GM12878 (cell line): ENCODE measurements around the gene GSE1. TPM values are rescaled to one million over a fixed set of nuclear protein-coding genes. Genes with fewer than 3 reads are reported as not detected.

Experiments used
- ATAC-seq: fragments of 200-7000 bp; cut with Tn5 transposase; 3 replicates; pipeline ENCODE4 v1.9.1; 2020; ENCODE audit warnings: mild to moderate bottlenecking, moderate library complexity
- BruUV-seq: library from RNA; stranded (reverse); fragments of 400-500 nt; replicated peaks from 2 replicates; lab custom pipeline; 2021; lab: Mats Ljungman, UMichigan
- CTCF ChIA-PET: fragments of 300-600 bp; sonication (Branson Sonifier 250); formaldehyde crosslinking; extraction: SDS; loops from one replicate; lab custom pipeline; 2021; ENCODE audit warnings: inconsistent platforms; lab: Yijun Ruan, JAX
- POLR2A ChIA-PET: fragments of 350-600 bp; formaldehyde crosslinking; extraction: SDS; loops from one replicate; lab custom pipeline; 2021; ENCODE audit warnings: inconsistent platforms; lab: Charles Lee
- RAD21 ChIA-PET: fragments of 300-600 bp; sonication (Branson Sonifier 250); formaldehyde crosslinking; loops from one replicate; lab custom pipeline; 2023; ENCODE audit warnings: antibody characterized with exemption; ENCODE audit not compliant: unreplicated experiment; lab: Charles Lee
- SMC1A ChIA-PET: fragments of 300-600 bp; sonication (Branson Sonifier 250); formaldehyde crosslinking; loops from one replicate; lab custom pipeline; 2023; ENCODE audit not compliant: unreplicated experiment, uncharacterized antibody; lab: Charles Lee
- DNase-seq: peaks from one replicate; pipeline ENCODE4 v3.0.0-alpha.2; 2011; ENCODE audit warnings: low read depth, low spot score
- FAIRE-seq: peaks from 3 replicates; lab custom pipeline; 2011; peaks lifted over from hg19 to GRCh38; lab: Jason Lieb, UNC
- H2AFZ ChIP-seq: 2 replicates; pipeline ENCODE4 v1.6.0; 2011; ENCODE audit warnings: low read depth, low read length, control low read depth; ENCODE audit not compliant: control insufficient read depth
- H3K27ac ChIP-seq: 2 replicates; pipeline ENCODE4 v1.5.1; 2011; ENCODE audit warnings: control low read depth; ENCODE audit not compliant: control insufficient read depth, insufficient read depth
- H3K27me3 ChIP-seq, 2 experiments: replicated peaks in 1 of 2; 2 replicates each; pipeline versions ENCODE4 v1.6.0 to v1.6.1; 2011; ENCODE audit warnings: low read length in 1 of 2; ENCODE audit not compliant: control insufficient read depth in 2 of 2, insufficient read depth in 2 of 2
- H3K36me3 ChIP-seq, 2 experiments: 2 replicates each; pipeline ENCODE4 v1.5.1; 2011; ENCODE audit warnings: low read length in 1 of 2; ENCODE audit not compliant: control insufficient read depth in 2 of 2, insufficient read depth in 2 of 2
- H3K4me1 ChIP-seq: 2 replicates; pipeline ENCODE4 v1.6.1; 2011; ENCODE audit warnings: mild to moderate bottlenecking, low read length, moderate library complexity, mixed read lengths; ENCODE audit not compliant: control insufficient read depth, insufficient read depth
- H3K4me2 ChIP-seq: 2 replicates; pipeline ENCODE4 v1.6.0; 2011; ENCODE audit warnings: control low read depth; ENCODE audit not compliant: control insufficient read depth, insufficient read depth
- H3K4me3 ChIP-seq: fragments of 200-600 bp; sonication (generic); 2 replicates; pipeline ENCODE4 v1.5.1; 2016
- H3K79me2 ChIP-seq: 2 replicates; pipeline ENCODE4 v1.6.0; 2011; ENCODE audit warnings: low read length; ENCODE audit not compliant: control insufficient read depth, insufficient read depth
- H3K9ac ChIP-seq: 2 replicates; pipeline ENCODE4 v1.8.0; 2011; ENCODE audit warnings: low read length, control low read depth, mixed read lengths; ENCODE audit not compliant: control insufficient read depth, insufficient read depth
- H3K9me3 ChIP-seq: replicated peaks from 3 replicates; pipeline ENCODE4 v1.5.1; 2011; ENCODE audit warnings: mild to moderate bottlenecking, low read length; ENCODE audit not compliant: control insufficient read depth, insufficient read depth
- H4K20me1 ChIP-seq: 2 replicates; pipeline ENCODE4 v1.6.0; 2011; ENCODE audit not compliant: control insufficient read depth, insufficient read depth
- HDAC6 ChIP-seq: fragments of 200-600 bp; sonication (generic); IDR thresholded peaks from one replicate; pipeline ENCODE4 v1.8.0; 2017; ENCODE audit warnings: antibody characterized with exemption; ENCODE audit not compliant: unreplicated experiment
- IKZF2 ChIP-seq, 2 experiments: fragments of 450-650 bp; IDR thresholded peaks; 2 replicates each; pipeline ENCODE4 v1.6.1; 2017; ENCODE audit warnings: mild to moderate bottlenecking in 2 of 2, moderate library complexity in 2 of 2
- IRF4 ChIP-seq: IDR thresholded peaks from 2 replicates; pipeline ENCODE4 v1.6.1; 2011; ENCODE audit warnings: low read depth, low read length
- JUNB ChIP-seq: IDR thresholded peaks from 2 replicates; pipeline ENCODE4 v1.6.1; 2016; ENCODE audit warnings: antibody characterized with exemption, mild to moderate bottlenecking
- MEF2B ChIP-seq: fragments of 450-650 bp; IDR thresholded peaks from 2 replicates; pipeline ENCODE4 v1.6.1; 2018; ENCODE audit warnings: mild to moderate bottlenecking, moderate library complexity; ENCODE audit not compliant: partially characterized antibody, poor library complexity, severe bottlenecking
- MTA2 ChIP-seq: fragments of 450-650 bp; IDR thresholded peaks from 2 replicates; pipeline ENCODE4 v1.6.1; 2016; ENCODE audit warnings: low read depth, mild to moderate bottlenecking, moderate library complexity
- NR2F1 ChIP-seq: fragments of 450-650 bp; conservative IDR thresholded peaks from 2 replicates; pipeline ENCODE4 v1.6.1; 2017; ENCODE audit warnings: mild to moderate bottlenecking
- RB1 ChIP-seq: fragments of 450-650 bp; formaldehyde crosslinking; IDR thresholded peaks from 2 replicates; pipeline ENCODE4 v1.6.1; 2017; ENCODE audit warnings: mild to moderate bottlenecking, borderline replicate concordance
- RUNX3 ChIP-seq: IDR thresholded peaks from 2 replicates; pipeline ENCODE4 v1.6.1; 2012; ENCODE audit warnings: low read length, inconsistent platforms
- SPI1 ChIP-seq: IDR thresholded peaks from 2 replicates; pipeline ENCODE4 v1.6.1; 2011; ENCODE audit warnings: low read depth, mild to moderate bottlenecking, low read length, moderate library complexity, borderline replicate concordance; ENCODE audit not compliant: insufficient read depth
- SREBF2 ChIP-seq: IDR thresholded peaks from 2 replicates; pipeline ENCODE4 v1.6.1; 2012; ENCODE audit warnings: mild to moderate bottlenecking, low read length
- ZNF622 ChIP-seq: fragments of 450-650 bp; IDR thresholded peaks from 2 replicates; pipeline ENCODE4 v1.6.1; 2017; ENCODE audit warnings: mild to moderate bottlenecking, inconsistent platforms
- WGBS: methylation state at CpG from one replicate; pipeline ENCODE4 v1.1.6; 2016; ENCODE audit warnings: low lambda C conversion rate; ENCODE audit not compliant: insufficient replicate concordance, insufficient coverage; ENCODE audit errors: missing lambda C conversion rate; 5-methylcytosine and 5-hydroxymethylcytosine counted together
- in situ Hi-C: fragments of 300-500 bp; cut with MboI; formaldehyde crosslinking; loops from 9 replicates; pipeline ENCODE4 v1.14.3; 2018; ENCODE audit warnings: mixed read lengths
- intact Hi-C: fragments of 100-400 bp; cut with micrococcal nuclease; formaldehyde crosslinking; loops from one replicate; pipeline ENCODE4 v1.14.2; 2022; ENCODE audit not compliant: unreplicated experiment
- polyA plus RNA-seq, 11 experiments: library from polyadenylated mRNA; depleted of rRNA in 4 of 11; unstranded in 6 of 11; stranded (reverse) in 5 of 11; fragments of >200 nt; fragmentation: Nextera tagmentation in 4 of 11; fragmentation: Illumina TruSeq in 1 of 11; extraction: Ambion mirVana in 4 of 11; extraction: Trizol in 1 of 11; gene quantifications; 1 replicate in 1 of 11; 2 replicates in 10 of 11; pipeline versions ENCODE4 v1.2.1 to v1.2.3, GENCODE V29; 2011 to 2016; ENCODE audit warnings: inconsistent platforms in 2 of 11, missing spikeins in 2 of 11, low read depth in 1 of 11
- total RNA-seq, 4 experiments: library from RNA; depleted of rRNA in 3 of 4; stranded (reverse); fragments of >200 nt in 3 of 4; fragmentation: Illumina TruSeq in 1 of 4; extraction: Trizol in 1 of 4; gene quantifications; 2 replicates each; pipeline versions ENCODE4 v1.2.1 to v1.2.3, GENCODE V29; 2013 to 2021
- TF ChIP-seq, protein P1 (sequence below): fragments of 450-650 bp; IDR thresholded peaks from 2 replicates; pipeline ENCODE4 v1.6.1; 2017; ENCODE audit warnings: low read depth, mild to moderate bottlenecking, moderate library complexity
- TF ChIP-seq, protein P2 (sequence below): IDR thresholded peaks from 2 replicates; pipeline ENCODE4 v1.6.1; 2012; ENCODE audit warnings: low read depth, low read length, improper control_type of control experiment
- TF ChIP-seq, protein P3 (sequence below): fragments of 450-650 bp; IDR thresholded peaks from 2 replicates; pipeline ENCODE4 v1.6.1; 2017; ENCODE audit warnings: mild to moderate bottlenecking, moderate library complexity
- TF ChIP-seq, protein P4 (sequence below), 3 experiments: IDR thresholded peaks in 2 of 3; conservative IDR thresholded peaks in 1 of 3; 2 replicates each; pipeline ENCODE4 v1.5.1; 2011; ENCODE audit warnings: low read depth in 3 of 3, low read length in 3 of 3, mild to moderate bottlenecking in 3 of 3, control low read depth in 2 of 3, moderate library complexity in 2 of 3, inconsistent platforms in 1 of 3, mixed read lengths in 1 of 3; ENCODE audit not compliant: control insufficient read depth in 2 of 3, insufficient read depth in 1 of 3; ENCODE audit errors: extremely low read depth in 1 of 3

The GSE1 gene
- total and polyA plus RNA-seq, 10 of the 15 experiments (the other 5 are each of a cell fraction or from before 2014, with no cell fraction given), result 4.6 to 58.7 (median 18.2) TPM

DNA sequence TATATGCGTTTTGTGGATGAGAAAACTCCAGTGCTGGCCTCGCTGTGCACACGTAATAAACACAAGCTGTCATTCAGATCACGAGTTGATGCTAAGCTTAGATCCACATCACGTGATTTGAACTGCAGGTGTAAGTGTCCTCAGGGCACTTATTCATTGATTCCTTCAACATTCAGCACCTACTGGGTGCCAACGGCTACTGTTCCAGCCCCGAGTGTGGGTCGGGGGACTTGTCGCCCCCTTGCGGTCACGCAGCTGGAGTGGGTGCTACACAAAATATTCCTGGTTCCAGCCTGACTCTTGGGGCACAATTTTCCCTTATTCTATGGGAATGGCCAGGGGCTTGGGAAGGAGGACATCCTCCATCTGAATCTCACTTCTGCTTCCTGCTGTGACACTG, 105.6 kb downstream of the GSE1 start:
- POLR2A ChIA-PET, result interaction anchor here (0.6 kb wide), 1 partner anchor 26 kb away, joined by 4 read pairs; no protein-coding TSS in a partner anchor
- H4K20me1 ChIP-seq, result no peaks in the 10 kb centered on the region
- CTCF ChIA-PET, result interaction anchor here (0.6 to 6.4 kb wide), 19 partner anchors 11 to 604 kb away, joined by 3 to 36 read pairs (median 4); no protein-coding TSS in a partner anchor
- no peak for TF ChIP-seq MEF2B
- TF ChIP-seq, protein P1, sequence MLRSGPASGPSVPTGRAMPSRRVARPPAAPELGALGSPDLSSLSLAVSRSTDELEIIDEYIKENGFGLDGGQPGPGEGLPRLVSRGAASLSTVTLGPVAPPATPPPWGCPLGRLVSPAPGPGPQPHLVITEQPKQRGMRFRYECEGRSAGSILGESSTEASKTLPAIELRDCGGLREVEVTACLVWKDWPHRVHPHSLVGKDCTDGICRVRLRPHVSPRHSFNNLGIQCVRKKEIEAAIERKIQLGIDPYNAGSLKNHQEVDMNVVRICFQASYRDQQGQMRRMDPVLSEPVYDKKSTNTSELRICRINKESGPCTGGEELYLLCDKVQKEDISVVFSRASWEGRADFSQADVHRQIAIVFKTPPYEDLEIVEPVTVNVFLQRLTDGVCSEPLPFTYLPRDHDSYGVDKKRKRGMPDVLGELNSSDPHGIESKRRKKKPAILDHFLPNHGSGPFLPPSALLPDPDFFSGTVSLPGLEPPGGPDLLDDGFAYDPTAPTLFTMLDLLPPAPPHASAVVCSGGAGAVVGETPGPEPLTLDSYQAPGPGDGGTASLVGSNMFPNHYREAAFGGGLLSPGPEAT, result no peak
- TF ChIP-seq SREBF2, result no peak
- no peak for TF ChIP-seq RB1
- peak; percentile 39; the same call in 1 of the 2 replicates for TF ChIP-seq RUNX3
- no peak for TF ChIP-seq IRF4
- TF ChIP-seq, protein P2, sequence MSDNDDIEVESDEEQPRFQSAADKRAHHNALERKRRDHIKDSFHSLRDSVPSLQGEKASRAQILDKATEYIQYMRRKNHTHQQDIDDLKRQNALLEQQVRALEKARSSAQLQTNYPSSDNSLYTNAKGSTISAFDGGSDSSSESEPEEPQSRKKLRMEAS, result no peak
- TF ChIP-seq IKZF2 (IDR thresholded peaks at IDR 0.05), result no peak
- TF ChIP-seq HDAC6, result no peak
- TF ChIP-seq, protein P3, sequence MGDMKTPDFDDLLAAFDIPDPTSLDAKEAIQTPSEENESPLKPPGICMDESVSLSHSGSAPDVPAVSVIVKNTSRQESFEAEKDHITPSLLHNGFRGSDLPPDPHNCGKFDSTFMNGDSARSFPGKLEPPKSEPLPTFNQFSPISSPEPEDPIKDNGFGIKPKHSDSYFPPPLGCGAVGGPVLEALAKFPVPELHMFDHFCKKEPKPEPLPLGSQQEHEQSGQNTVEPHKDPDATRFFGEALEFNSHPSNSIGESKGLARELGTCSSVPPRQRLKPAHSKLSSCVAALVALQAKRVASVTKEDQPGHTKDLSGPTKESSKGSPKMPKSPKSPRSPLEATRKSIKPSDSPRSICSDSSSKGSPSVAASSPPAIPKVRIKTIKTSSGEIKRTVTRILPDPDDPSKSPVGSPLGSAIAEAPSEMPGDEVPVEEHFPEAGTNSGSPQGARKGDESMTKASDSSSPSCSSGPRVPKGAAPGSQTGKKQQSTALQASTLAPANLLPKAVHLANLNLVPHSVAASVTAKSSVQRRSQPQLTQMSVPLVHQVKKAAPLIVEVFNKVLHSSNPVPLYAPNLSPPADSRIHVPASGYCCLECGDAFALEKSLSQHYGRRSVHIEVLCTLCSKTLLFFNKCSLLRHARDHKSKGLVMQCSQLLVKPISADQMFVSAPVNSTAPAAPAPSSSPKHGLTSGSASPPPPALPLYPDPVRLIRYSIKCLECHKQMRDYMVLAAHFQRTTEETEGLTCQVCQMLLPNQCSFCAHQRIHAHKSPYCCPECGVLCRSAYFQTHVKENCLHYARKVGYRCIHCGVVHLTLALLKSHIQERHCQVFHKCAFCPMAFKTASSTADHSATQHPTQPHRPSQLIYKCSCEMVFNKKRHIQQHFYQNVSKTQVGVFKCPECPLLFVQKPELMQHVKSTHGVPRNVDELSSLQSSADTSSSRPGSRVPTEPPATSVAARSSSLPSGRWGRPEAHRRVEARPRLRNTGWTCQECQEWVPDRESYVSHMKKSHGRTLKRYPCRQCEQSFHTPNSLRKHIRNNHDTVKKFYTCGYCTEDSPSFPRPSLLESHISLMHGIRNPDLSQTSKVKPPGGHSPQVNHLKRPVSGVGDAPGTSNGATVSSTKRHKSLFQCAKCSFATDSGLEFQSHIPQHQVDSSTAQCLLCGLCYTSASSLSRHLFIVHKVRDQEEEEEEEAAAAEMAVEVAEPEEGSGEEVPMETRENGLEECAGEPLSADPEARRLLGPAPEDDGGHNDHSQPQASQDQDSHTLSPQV, result no peak
- TF ChIP-seq JUNB, result no peak
- TF ChIP-seq ZNF622, result no peak
- no peak for TF ChIP-seq NR2F1
- TF ChIP-seq, protein P4, sequence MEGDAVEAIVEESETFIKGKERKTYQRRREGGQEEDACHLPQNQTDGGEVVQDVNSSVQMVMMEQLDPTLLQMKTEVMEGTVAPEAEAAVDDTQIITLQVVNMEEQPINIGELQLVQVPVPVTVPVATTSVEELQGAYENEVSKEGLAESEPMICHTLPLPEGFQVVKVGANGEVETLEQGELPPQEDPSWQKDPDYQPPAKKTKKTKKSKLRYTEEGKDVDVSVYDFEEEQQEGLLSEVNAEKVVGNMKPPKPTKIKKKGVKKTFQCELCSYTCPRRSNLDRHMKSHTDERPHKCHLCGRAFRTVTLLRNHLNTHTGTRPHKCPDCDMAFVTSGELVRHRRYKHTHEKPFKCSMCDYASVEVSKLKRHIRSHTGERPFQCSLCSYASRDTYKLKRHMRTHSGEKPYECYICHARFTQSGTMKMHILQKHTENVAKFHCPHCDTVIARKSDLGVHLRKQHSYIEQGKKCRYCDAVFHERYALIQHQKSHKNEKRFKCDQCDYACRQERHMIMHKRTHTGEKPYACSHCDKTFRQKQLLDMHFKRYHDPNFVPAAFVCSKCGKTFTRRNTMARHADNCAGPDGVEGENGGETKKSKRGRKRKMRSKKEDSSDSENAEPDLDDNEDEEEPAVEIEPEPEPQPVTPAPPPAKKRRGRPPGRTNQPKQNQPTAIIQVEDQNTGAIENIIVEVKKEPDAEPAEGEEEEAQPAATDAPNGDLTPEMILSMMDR (IDR thresholded peaks at IDR 0.05 in 2 of 3, conservative IDR thresholded peaks at IDR 0.05 in 1 of 3; ENCODE audit: control insufficient read depth in 2 of 3, extremely low read depth in 1 of 3, insufficient read depth in 1 of 3, low read depth in 3 of 3, low read length in 3 of 3), result peak; percentile 40 to 68 (median 68)
- TF ChIP-seq MTA2, result no peak
- no peak for TF ChIP-seq SPI1

More for the DNA sequence above, 105.6 kb downstream of the GSE1 start:
- ChIA-PET RAD21 (interaction anchor here (1.1 to 1.5 kb wide), 2 partner anchors 18 to 324 kb away, joined by 3 read pairs; no protein-coding TSS in a partner anchor), SMC1A (interaction anchor here (0.8 to 1.0 kb wide), 4 partner anchors 38 to 298 kb away, joined by 3 to 4 read pairs (median 4); no protein-coding TSS in a partner anchor)
- H3K27me3 ChIP-seq, result no peaks in the 10 kb centered on the region
- 15% methylated on average over 11 of the region's 11 CpGs for WGBS
- no peak overlapping the region for H2AFZ ChIP-seq
- no peak overlapping the region for H3K4me3 ChIP-seq
- no peak overlapping the region for H3K4me2 ChIP-seq
- in situ Hi-C loops, result loop anchor here (5.0 kb wide), 1 partner anchor 61 kb away; no protein-coding TSS in a partner anchor
- H3K4me1 ChIP-seq, result no peaks in the 10 kb centered on the region
- H3K27ac ChIP-seq, result no peak overlapping the region
- no TSS peak for BruUV-seq
- H3K9me3 ChIP-seq, result no peaks in the 10 kb centered on the region
- intact Hi-C loops, result loop anchor here (1.0 to 10.0 kb wide), 5 partner anchors 39 to 324 kb away; no protein-coding TSS in a partner anchor
- H3K9ac ChIP-seq, result no peak overlapping the region
- no peaks in the 10 kb centered on the region for H3K36me3 ChIP-seq
- ATAC-seq, result peak; percentile 56
- no peaks in the 10 kb centered on the region for H3K79me2 ChIP-seq
- no peak for DNase-seq
- no peak for FAIRE-seq
